GM19035 (cell line): Measurements from ENCODE around the gene PVRIG.
A peak's percentile ranks its signal among the peaks of the same experiment; 100 is the strongest.
"Not testable (repeated sequence)": the region's sequence is repeated elsewhere in the genome, so short reads cannot be mapped to it uniquely, and the experiment has no call there.

Experiments
- ATAC-seq: cut with Tn5 transposase; IDR thresholded peaks from one replicate; pipeline ENCODE4 v1.9.1; 2021; ENCODE audit not compliant: unreplicated experiment

The PVRIG gene

DNA sequence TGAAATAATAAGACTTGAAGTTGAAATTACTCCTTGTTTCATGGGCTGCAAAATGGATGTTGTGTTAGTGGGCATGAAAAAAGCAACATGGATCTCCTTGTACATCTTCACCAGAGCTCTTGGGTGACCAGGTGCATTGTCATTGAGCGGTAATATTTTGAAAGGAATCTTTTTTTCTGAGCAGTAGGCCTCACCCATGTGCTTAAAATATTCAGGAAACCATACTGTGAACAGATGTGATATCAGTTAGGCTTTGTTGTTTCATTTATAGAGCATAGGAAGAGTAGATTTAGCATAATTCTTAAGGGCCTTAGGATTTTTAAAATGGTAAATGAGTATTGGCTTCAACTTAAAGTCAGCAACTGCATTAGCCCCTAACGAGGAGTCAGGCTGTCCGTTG lies 26.8 kb upstream of the PVRIG start:
- ATAC-seq = no peak

DNA sequence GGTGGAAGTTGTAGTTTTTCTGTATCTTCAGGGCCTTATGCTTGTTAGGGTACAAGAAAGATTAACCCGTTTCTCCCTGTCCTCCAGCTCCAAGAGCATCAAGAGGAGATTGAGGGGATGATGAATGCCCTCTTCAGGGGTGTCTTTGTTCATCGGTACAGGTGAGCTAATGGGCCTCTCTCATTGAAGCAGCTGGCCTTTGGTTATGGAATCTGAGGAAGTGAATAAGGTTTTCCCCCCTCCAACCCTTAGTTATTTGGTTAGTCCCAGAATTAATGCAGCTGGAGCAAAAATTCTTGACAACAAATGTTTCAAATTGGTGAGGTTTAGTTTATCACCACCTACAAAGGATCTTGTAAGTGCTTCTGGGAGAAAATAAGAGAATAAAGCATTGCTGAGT lies 24.5 kb upstream of the PVRIG start:
- ATAC-seq = no peak

GRCh38 chr7:100195901-100196322 lies 23.8 kb upstream of the PVRIG start:
- ATAC-seq = peak; percentile 60

DNA sequence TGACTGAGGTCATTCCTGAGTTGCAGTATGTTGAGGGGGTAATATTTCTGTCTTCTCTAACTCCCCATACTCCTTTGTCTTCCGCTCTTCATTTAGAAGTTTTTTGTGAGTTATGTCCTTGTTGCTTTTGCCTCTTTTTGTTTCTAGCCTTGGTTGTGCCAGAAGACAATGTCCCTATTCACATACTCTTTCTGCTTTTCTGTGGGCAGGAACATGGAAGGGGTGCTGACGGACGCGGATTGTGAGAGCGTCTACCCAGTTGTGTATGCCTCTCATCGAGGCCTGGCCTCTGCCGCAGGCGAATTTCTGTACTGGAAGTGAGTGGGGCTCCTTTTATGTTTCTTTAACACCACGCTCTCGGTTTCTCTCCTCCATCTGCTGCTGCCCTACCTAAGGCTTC lies 21.5 kb upstream of the PVRIG start:
- ATAC-seq = no peak

- no peak for ATAC-seq
Measured at GRCh38 chr7:100200693-100201092, 19.1 kb upstream of the PVRIG start.

GRCh38 chr7:100204454-100204853 lies 15.3 kb upstream of the PVRIG start:
- no peak for ATAC-seq

DNA sequence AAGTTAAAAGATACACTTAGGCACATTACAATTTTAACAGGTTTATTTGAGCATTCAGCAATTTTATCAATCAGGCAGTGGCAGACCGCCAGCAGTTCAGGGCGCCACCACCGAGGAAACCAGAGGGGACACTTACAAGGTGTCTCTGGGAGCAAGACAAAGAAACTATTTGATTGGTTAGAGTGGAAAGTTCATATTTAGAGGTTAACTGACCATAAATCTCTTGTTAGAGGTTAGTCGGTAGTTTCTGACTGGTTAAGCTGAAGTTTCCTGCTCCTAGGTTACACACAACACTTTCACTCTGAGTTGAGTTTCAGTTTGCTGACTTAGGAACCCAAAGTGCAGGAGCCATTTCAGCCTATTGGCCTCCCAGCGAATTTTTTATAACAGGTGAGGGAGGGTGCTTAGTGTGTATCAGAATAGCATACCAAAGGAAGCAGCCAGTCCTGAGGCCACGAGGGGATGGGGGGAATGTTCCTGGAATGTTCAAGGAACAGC lies 10.8 kb upstream of the PVRIG start:
- peak; percentile 64 for ATAC-seq

GRCh38 chr7:100209493-100209892 lies 10.3 kb upstream of the PVRIG start:
- no peak for ATAC-seq

GRCh38 chr7:100210805-100211204 lies 8.9 kb upstream of the PVRIG start:
- ATAC-seq = no peak

DNA sequence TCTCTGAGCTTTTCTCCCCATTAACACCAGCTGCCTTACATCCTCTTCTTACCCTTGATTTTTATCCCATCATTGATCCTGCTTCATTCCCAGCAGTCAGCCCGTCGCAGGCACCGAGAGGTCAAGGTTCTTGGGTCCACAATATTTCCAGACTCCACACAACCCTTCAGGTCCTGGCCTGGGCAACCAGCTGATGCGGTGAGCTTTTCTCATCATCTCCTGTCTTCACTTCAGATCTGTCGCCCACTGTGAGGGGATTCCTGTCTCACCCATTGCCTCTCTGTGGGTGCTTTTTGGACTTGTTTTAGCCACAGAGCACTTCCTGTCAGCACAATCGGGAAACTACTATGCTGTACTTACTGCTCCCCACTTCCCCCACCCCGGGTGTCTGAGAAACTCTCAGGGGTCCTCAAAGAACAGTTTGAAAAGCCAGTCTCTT lies 8.4 kb upstream of the PVRIG start:
- ATAC-seq = peak; percentile 42

- no peak for ATAC-seq
Measured at GRCh38 chr7:100212631-100213286, 7.0 kb upstream of the PVRIG start.

DNA sequence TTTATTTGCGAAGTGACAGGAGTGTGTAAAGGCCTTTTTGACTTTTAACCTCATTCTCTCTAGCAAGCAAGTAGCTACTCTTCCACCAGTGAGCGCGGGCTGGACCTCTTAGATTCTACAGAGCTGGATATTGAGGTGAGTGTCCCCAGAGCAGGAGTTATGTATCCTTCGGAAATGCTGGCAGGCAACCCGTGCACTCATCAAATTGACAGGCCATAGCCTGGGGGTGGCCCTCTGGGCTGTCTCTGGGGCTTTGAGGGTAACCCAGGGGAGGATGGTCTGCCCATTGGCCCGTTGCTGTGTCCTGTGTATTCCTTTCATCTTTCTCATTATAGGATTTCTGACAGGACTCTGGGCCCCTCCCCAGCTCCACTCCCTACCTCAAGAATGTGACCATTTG lies 6.1 kb upstream of the PVRIG start:
- ATAC-seq = no peak

- ATAC-seq = not testable (repeated sequence)
Measured at GRCh38 chr7:100214356-100214755, 5.4 kb upstream of the PVRIG start.

DNA sequence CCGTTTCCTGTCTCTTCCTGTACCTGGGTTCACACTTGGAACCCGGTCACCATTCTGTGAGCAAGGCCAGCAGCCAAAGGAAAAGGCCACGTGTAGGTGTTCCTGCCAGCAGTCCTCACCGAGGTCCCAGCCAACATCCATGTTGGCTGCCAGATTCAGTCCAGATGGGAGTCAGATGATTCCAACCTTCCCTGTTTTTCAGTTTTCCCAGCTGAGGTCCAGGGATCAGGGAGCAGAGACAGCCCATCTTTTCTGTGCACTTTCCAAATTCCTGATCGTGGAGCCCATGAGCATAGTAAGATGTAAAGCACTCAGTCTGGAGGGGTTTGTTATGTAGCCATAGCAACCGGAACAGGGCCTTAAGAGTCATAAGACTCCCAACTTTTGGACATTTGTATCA lies 3.9 kb upstream of the PVRIG start:
- no peak for ATAC-seq

DNA sequence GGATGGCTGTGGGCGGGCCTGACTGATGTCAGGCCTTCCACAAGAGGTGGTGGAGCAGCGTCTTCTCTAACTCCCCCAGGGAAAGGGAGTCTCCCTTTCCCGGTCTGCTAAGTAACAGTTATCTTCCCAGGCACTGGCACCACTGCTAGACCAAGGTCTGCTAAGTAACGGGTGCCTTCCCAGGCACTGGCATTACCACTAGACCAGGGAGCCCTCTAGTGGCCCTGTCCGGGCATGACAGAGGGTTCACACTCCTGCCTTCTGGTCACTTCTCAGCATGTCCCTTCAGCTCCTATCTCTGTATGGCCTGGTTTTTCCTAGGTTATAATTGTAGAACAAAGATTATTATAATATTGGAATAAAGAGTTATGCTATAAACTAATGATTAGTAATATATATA lies 1.8 kb upstream of the PVRIG start:
- peak; percentile 10 for ATAC-seq

DNA sequence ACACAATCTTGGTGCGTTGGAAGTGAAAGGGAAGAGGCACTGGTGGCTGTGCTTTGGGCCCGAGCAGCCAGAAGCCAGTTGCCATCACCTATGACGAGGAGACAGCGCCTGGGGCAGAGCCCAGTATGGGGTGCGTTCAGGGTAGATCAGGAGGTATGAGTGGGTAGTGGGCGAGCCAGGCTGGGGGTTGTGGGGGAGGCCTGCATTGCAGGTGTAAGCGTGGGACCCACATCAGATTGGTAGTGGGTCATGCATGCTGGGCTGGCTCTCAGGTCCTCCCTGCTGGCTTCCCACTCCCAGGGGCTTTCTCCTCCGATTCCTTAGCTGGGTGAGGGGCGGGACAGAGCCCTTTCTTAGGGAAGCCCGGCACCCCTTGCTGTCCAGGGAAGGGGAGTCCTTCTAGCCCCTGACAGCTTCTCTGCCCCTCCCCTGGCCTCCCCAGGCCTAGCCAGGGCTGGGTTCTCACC lies 445 bp upstream of the PVRIG start:
- no peak for ATAC-seq

GRCh38 chr7:100220586-100221230 lies 959 bp downstream of the PVRIG start:
- ATAC-seq = no peak

GRCh38 chr7:100221231-100221718 lies 1.5 kb downstream of the PVRIG start:
- peak; percentile 50 for ATAC-seq

DNA sequence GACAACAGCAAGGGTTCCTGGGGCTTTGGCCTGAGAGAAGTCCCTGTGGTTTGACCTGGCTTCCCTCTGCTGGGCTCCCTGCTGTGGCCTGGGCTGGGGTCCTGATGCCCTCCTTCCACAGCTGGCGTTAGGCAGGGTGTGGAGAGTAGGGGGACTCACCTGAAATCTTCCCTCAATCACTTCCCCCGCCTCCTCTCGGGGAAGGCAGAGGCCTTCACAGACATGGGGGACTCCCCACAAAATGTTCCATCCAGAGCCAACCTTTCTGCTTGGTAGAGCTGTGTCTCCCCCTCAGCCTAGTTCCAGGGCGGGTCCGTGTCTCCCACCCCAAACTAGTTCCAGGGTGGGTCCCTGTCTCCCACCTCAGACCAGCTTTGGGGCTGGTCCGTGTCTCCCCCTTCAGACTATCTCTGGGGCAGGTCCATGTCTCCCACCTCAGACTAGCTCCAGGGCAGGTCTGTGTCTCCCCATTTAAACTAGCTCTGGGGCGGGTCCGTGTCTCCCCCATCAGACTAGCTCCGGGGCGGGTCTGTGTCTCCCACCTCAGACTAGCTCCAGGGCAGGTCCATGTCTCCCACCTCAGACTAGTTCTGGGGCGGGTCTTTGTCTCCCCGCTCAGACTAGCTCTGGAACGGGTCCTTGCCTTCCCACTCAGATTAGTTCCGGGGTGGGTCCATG lies 2.2 kb downstream of the PVRIG start:
- ATAC-seq = no peak

DNA sequence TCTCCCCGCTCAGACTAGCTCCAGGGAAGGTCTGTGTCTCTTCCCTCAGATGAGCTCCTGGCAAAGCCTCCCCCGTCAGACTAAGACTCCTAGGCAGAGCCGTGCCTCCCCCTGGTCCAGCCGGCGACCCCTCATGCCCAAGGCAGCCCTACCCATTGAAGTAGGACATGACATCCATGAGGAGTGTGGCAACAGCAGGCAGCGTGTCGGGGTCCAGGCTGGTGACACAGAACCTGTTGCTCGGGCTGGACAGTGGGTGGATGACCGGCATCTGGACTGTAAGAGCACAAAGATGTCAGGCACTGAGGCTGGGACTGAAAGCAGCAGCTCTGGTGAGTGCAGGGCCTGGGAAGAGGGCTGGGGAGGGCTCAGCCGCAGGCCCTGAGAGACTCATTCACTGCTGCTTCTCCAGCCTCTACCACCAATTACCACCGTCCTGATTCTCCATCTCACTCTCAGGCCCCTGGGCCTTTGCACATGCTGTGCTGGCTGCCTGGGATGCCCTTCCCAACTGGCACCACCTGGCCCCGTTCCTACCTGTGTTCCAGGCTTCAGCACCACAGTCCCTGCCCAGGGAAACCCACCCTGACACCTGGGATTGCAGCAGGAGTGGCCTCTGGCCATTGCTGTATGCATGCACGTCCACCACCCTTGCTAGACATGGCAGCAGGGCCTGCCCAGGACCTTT lies 2.8 kb downstream of the PVRIG start:
- no peak for ATAC-seq

- ATAC-seq = not testable (repeated sequence)
Measured at GRCh38 chr7:100223376-100223927, 3.7 kb downstream of the PVRIG start.
